ENCODE results near the gene TMEM238L. TPM values are rescaled to one million over a fixed set of nuclear protein-coding genes. Genes with fewer than 3 reads are reported as not detected.

The TMEM238L gene
- total and polyA plus RNA-seq, 5 donors: not detected

GRCh38 chr17:10790491-10791401 is 13.2 kb downstream of the TMEM238L start:
- H3K27me3 ChIP-seq (ENCODE audit: control insufficient read depth, insufficient read depth): no peaks in the 10 kb centered on the region
- intact Hi-C loops (cut with DNase I): no loop called here
- no peaks in the 10 kb centered on the region for H3K4me1 ChIP-seq (ENCODE audit: control insufficient read depth, insufficient read depth, low read length)
- WGBS: 63% methylated on average over 9 of the region's 9 CpGs
- peak in 1 of 3 donors; percentile 65 for DNase-seq
- ATAC-seq: peak; percentile 39 to 84
- H3K27ac ChIP-seq (ENCODE audit: low read length): no peak overlapping the region
- H3K4me3 ChIP-seq (ENCODE audit: low read length): no peak overlapping the region
- H3K9me3 ChIP-seq (ENCODE audit: control insufficient read depth, low read length): no peaks in the 10 kb centered on the region

- ATAC-seq (peak in 1 of 2 donors; percentile 62), DNase-seq (no peak)
- Histone ChIP-seq H3K27me3 (ENCODE audit: control insufficient read depth, insufficient read depth) (no peaks in the 10 kb centered on the region), H3K27ac (ENCODE audit: low read length) (no peak overlapping the region), H3K4me1 (ENCODE audit: control insufficient read depth, insufficient read depth, low read length) (no peaks in the 10 kb centered on the region), H3K4me3 (ENCODE audit: low read length) (no peak overlapping the region), H3K9me3 (ENCODE audit: control insufficient read depth, low read length) (no peaks in the 10 kb centered on the region)
- WGBS: 56% methylated on average over 4 of the region's 4 CpGs
- intact Hi-C loops (cut with DNase I): no loop called here
Measured at GRCh38 chr17:10789694-10790271, 14.1 kb downstream of the TMEM238L start.

GRCh38 chr17:10787306-10788045 is 16.4 kb downstream of the TMEM238L start:
- ATAC-seq: no peak
- Histone ChIP-seq H3K27me3 (ENCODE audit: control insufficient read depth, insufficient read depth) (no peaks in the 10 kb centered on the region), H3K4me1 (ENCODE audit: control insufficient read depth, insufficient read depth, low read length) (no peaks in the 10 kb centered on the region), H3K4me3 (ENCODE audit: low read length) (no peak overlapping the region), H3K27ac (ENCODE audit: low read length) (no peak overlapping the region), H3K9me3 (ENCODE audit: control insufficient read depth, low read length) (no peaks in the 10 kb centered on the region)
- whole genome bisulfite sequencing: 94% methylated on average over 5 of the region's 5 CpGs
- intact Hi-C loops (cut with DNase I): no loop called here
- no peak for DNase-seq

- no peaks in the 10 kb centered on the region for H3K27me3 ChIP-seq (ENCODE audit: control insufficient read depth, insufficient read depth)
- no peak for ATAC-seq
- H3K27ac ChIP-seq (ENCODE audit: low read length): no peak overlapping the region
- intact Hi-C loops (cut with DNase I): no loop called here
- 94% methylated on average over 2 of the region's 2 CpGs for WGBS
- no peaks in the 10 kb centered on the region for H3K4me1 ChIP-seq (ENCODE audit: control insufficient read depth, insufficient read depth, low read length)
- H3K9me3 ChIP-seq (ENCODE audit: control insufficient read depth, low read length): no peaks in the 10 kb centered on the region
- no peak for DNase-seq
- H3K4me3 ChIP-seq (ENCODE audit: low read length): no peak overlapping the region
Measured at GRCh38 chr17:10785295-10785694, 18.6 kb downstream of the TMEM238L start.

DNA sequence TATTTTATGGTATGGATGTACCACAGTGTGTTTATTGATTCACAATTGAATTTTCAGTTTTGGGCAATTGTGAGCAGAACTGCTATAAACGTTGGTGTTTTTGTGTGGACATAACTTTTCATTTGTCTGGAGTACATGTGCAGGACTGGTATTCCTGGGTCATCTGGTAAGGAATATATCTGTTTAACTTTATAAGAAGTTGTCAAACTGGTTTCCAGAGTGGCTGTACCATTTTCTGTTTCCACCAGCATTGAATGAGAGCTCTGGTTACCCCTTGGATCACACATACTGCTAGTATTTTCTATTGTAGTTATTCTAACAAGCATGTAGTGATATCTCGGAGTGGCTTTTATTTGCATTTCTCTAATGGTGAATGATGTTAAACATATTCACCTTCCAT is 24.3 kb downstream of the TMEM238L start:
- no peak overlapping the region for H3K27ac ChIP-seq (ENCODE audit: low read length)
- no peak overlapping the region for H3K4me3 ChIP-seq (ENCODE audit: low read length)
- no peaks in the 10 kb centered on the region for H3K9me3 ChIP-seq (ENCODE audit: control insufficient read depth, low read length)
- no peak for DNase-seq
- no peak for ATAC-seq
- no peaks in the 10 kb centered on the region for H3K27me3 ChIP-seq (ENCODE audit: control insufficient read depth, insufficient read depth)
- H3K4me1 ChIP-seq (ENCODE audit: control insufficient read depth, insufficient read depth, low read length): no peaks in the 10 kb centered on the region
- intact Hi-C loops (cut with DNase I): no loop called here
- 81% methylated on average over 2 of the region's 2 CpGs for WGBS

- no peaks in the 10 kb centered on the region for H3K4me1 ChIP-seq (ENCODE audit: control insufficient read depth, insufficient read depth, low read length)
- no peaks in the 10 kb centered on the region for H3K9me3 ChIP-seq (ENCODE audit: control insufficient read depth, low read length)
- no peak for DNase-seq
- ATAC-seq: no peak
- intact Hi-C loops (cut with DNase I): no loop called here
- H3K27me3 ChIP-seq (ENCODE audit: control insufficient read depth, insufficient read depth): no peaks in the 10 kb centered on the region
- 84% methylated on average over 6 of the region's 6 CpGs for WGBS
- H3K27ac ChIP-seq (ENCODE audit: low read length): no peak overlapping the region
- no peak overlapping the region for H3K4me3 ChIP-seq (ENCODE audit: low read length)
Measured at GRCh38 chr17:10777890-10778289, 26.0 kb downstream of the TMEM238L start.

DNA sequence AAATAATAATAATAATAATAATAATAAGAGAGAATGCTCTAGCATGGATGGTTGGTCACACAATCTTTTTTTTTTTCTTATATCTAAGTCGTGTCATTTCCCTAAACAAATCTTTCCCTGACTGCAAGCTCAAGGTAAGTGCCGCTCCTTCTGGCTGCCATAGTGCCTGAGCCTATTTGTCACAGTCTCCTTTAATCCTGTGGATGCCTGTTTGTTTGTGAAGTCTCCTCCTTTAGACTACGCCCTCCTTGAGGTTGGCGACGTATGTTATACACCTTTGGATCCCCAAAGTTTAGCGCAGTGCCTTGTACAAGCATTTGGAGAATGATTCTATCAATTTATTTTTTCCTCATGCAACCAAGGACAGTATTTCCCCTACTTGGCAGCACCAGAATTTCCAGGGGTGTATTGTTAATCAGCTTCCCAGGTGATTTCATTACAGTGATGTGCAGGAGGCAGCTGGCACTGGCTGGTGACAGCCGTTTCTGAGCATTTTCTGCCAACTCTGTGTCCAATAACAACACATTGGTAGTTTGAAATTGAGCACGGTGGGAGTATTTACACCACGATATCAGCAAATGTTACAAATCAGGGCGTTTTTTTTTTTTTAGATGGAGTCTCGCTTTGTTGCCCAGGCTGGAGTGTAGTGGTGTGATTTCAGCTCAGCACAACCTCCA is 26.6 kb downstream of the TMEM238L start:
- 85% methylated on average over 11 of the region's 11 CpGs for WGBS
- no peak overlapping the region for H3K27ac ChIP-seq (ENCODE audit: low read length)
- intact Hi-C loops (cut with DNase I): no loop called here
- H3K27me3 ChIP-seq (ENCODE audit: control insufficient read depth, insufficient read depth): no peaks in the 10 kb centered on the region
- DNase-seq (no peak), ATAC-seq (no peak)
- no peak overlapping the region for H3K4me3 ChIP-seq (ENCODE audit: low read length)
- H3K4me1 ChIP-seq (ENCODE audit: control insufficient read depth, insufficient read depth, low read length): no peaks in the 10 kb centered on the region
- no peaks in the 10 kb centered on the region for H3K9me3 ChIP-seq (ENCODE audit: control insufficient read depth, low read length)

GRCh38 chr17:10776381-10776780 is 27.5 kb downstream of the TMEM238L start:
- intact Hi-C loops (cut with DNase I): no loop called here
- no peak overlapping the region for H3K4me3 ChIP-seq (ENCODE audit: low read length)
- H3K4me1 ChIP-seq (ENCODE audit: control insufficient read depth, insufficient read depth, low read length): no peaks in the 10 kb centered on the region
- WGBS: 23% methylated on average over 2 of the region's 2 CpGs
- no peak overlapping the region for H3K27ac ChIP-seq (ENCODE audit: low read length)
- no peaks in the 10 kb centered on the region for H3K9me3 ChIP-seq (ENCODE audit: control insufficient read depth, low read length)
- DNase-seq: no peak
- H3K27me3 ChIP-seq (ENCODE audit: control insufficient read depth, insufficient read depth): no peaks in the 10 kb centered on the region
- no peak for ATAC-seq

DNA sequence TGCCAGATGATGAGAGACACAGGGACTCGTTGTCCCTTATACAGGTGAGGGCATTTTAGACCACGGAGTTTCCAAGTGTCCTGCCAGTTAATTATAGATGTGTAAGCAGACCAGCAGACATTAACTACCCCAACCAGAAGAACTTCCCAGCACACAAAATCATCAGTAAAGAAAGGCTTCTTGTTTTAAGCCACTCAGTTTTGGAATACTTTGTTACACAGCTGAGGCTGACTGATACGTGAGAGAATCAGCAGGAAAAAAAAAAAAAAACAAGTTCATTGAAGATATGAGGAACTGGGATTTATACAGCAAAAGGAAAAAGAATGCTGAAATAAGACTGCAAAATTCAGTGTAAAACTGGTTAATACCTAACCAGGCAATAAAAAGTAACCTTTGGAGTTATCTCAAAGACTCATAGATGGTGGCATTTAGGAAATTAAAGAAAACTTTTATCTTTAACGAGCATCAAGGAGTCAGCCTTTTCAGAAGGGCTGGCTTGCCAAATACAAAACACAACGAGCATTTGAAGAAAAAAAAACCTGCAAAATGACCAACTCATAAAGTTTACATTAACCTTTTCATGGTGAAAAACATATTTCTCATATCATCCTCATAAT is 28.1 kb downstream of the TMEM238L start:
- Histone ChIP-seq H3K9me3 (ENCODE audit: control insufficient read depth, low read length) (no peaks in the 10 kb centered on the region), H3K27me3 (ENCODE audit: control insufficient read depth, insufficient read depth) (no peaks in the 10 kb centered on the region), H3K27ac (ENCODE audit: low read length) (no peak overlapping the region), H3K4me1 (ENCODE audit: control insufficient read depth, insufficient read depth, low read length) (no peaks in the 10 kb centered on the region), H3K4me3 (ENCODE audit: low read length) (no peak overlapping the region)
- no peak for DNase-seq
- no peak for ATAC-seq
- intact Hi-C loops (cut with DNase I): no loop called here
- 72% methylated on average over 5 of the region's 5 CpGs for WGBS

- WGBS: 96% methylated on average over 4 of the region's 4 CpGs
- intact Hi-C loops (cut with DNase I): no loop called here
- Histone ChIP-seq H3K4me3 (ENCODE audit: low read length) (no peak overlapping the region), H3K4me1 (ENCODE audit: control insufficient read depth, insufficient read depth, low read length) (no peaks in the 10 kb centered on the region), H3K27ac (ENCODE audit: low read length) (no peak overlapping the region), H3K9me3 (ENCODE audit: control insufficient read depth, low read length) (no peaks in the 10 kb centered on the region), H3K27me3 (ENCODE audit: control insufficient read depth, insufficient read depth) (no peaks in the 10 kb centered on the region)
- DNase-seq (no peak), ATAC-seq (no peak)
Measured at GRCh38 chr17:10775058-10775457, 28.8 kb downstream of the TMEM238L start.

All from right cardiac atrium (tissue), 5 donors.